ENCODE measurements around the gene ATXN7. TPM values are rescaled to one million over a fixed set of nuclear protein-coding genes. Genes with fewer than 3 reads are reported as not detected.

Gene ATXN7
- total and polyA plus RNA-seq, 2 of the 13 experiments (the other 11 are each of a cell fraction or from before 2014, with no cell fraction given) = 13.8 to 20.0 TPM

GRCh38 chr3:63911873-63912767 lies 48.5 kb downstream of the ATXN7 start, which contains the start of gene SCAANT1 (continued):
- TF ChIP-seq ZFYVE20 (CRISPR knock-in tag; IDR thresholded peaks at IDR 0.05; ENCODE audit: borderline replicate concordance, low read depth) (no peak), ZMYM4 (CRISPR knock-in tag; IDR thresholded peaks at IDR 0.05) (peak; percentile 73; the same call in 1 of the 2 replicates), MZF1 (CRISPR knock-in tag; IDR thresholded peaks at IDR 0.05; ENCODE audit: borderline replicate concordance) (no peak), ZNF430 (CRISPR knock-in tag; IDR thresholded peaks at IDR 0.05) (no peak), CENPX (CRISPR knock-in tag; IDR thresholded peaks at IDR 0.05) (no peak), ZNF781 (CRISPR knock-in tag; IDR thresholded peaks at IDR 0.05; ENCODE audit: borderline replicate concordance, not compliant biosample characterization) (no peak), MED8 (CRISPR knock-in tag; IDR thresholded peaks at IDR 0.05; ENCODE audit: insufficient replicate concordance) (no peak), ZNF839 (CRISPR knock-in tag; IDR thresholded peaks at IDR 0.05; ENCODE audit: borderline replicate concordance) (no peak), ZBTB2 (CRISPR knock-in tag; IDR thresholded peaks at IDR 0.05; ENCODE audit: low read depth) (peak; percentile 87; the same call in 1 of the 2 replicates), DDIT3 (CRISPR knock-in tag; IDR thresholded peaks at IDR 0.05) (no peak), ZFP82 (CRISPR knock-in tag; IDR thresholded peaks at IDR 0.05; ENCODE audit: borderline replicate concordance) (peak; percentile 84; the same call in 1 of the 2 replicates), ZNF770 (CRISPR knock-in tag; IDR thresholded peaks at IDR 0.05) (0 out of 2 replicates have a peak, but pooled peaks have one; percentile 22), ARID4A (CRISPR knock-in tag; IDR thresholded peaks at IDR 0.05; ENCODE audit: borderline replicate concordance) (peak; percentile 78; the same call in 1 of the 2 replicates), ZNF101 (CRISPR knock-in tag; IDR thresholded peaks at IDR 0.05; ENCODE audit: borderline replicate concordance, low read depth) (no peak)

Data from HepG2 (cell line).